HG02623 (cell line): Measurements from ENCODE around the gene OSBPL3.

Experiments used
- ATAC-seq: cut with Tn5 transposase; IDR thresholded peaks from one replicate; pipeline ENCODE4 v1.9.1; 2021; ENCODE audit warnings: moderate library complexity; ENCODE audit not compliant: unreplicated experiment

OSBPL3 gene

DNA sequence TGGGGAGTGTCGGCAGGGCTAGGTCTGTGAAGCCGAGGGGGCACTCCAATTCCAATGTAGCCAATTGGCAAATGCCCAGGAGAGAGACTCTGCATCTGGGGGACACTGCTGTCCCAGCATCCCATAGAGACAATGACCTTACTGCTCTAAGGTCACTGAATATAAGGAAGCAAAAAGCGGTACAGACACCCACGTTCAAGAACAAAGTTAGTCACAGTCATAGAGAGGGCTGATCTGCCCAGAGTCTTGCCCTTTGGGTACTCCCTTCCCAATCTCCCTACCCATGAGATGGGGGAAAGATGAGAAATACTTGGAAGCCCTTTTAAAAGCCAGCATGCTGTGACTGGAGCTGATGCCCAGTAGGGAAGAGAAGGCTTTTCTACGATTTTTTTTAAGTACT, 146.4 kb downstream of the OSBPL3 start:
- no peak for ATAC-seq

DNA sequence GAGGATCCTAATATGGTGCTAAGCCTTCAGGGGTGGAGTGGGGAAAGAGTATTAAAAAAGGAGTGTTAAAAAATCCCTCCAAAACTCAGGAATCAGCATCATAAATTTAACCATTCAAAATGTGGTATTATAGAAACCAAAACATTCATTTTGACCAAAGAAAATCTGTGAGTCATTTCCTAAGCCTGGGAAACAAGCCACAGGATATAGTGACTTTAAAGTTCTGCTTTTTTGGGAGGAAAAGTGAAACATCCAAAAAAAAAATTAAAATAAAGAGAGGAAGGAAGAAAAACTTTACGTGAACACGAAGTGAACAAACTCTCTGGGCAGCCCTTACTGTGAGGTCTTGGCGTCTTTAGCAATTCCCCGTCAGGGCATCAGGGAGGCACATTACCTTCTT, 148.7 kb downstream of the OSBPL3 start:
- ATAC-seq = no peak

DNA sequence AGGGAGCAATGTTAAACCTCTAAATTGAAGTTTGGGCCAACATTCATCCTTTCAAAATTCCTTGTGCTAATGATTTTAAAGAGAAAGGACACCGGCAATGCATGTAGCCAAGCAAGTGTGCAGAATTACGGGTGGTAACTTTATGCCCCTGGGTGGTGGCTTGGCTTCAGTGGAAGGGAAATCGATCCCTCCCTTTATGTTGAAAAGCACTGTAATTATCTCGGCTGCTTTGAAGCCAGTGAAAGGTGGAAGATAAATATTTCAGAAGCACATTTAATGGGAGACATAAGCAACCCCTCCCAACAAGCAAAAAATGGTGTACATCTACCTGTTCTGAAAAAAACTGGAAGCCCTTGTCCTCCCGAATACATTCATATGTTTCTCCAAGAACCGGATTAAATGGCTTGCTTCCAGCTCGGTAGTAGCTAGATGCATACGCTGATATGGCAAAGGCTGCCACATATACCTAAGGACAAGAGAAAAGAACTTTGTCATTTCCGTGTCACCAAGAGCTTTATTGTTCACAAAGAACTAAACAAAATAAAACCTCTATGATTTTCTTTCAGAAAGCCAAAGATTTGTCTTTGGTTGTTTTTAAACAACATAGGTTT, 149.4 kb downstream of the OSBPL3 start:
- no peak for ATAC-seq

DNA sequence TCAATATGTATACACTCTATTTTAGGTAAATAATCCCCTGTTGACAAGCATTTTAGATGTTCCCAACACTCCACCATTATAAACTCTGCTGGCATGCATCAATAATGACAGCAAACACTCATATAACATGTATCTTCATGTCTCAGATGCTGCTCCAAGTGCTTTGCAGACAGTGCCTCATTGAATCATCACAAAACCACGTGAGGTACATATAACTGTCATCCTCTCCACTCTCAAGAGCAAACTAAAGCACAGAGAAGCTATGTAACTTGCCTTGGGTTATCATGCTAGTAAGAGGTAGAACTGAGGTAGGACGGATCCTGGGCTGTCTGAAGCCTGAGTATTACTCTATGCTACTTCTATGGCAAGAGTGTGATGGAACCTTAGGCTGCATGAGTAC, 150.2 kb downstream of the OSBPL3 start:
- ATAC-seq = no peak

DNA sequence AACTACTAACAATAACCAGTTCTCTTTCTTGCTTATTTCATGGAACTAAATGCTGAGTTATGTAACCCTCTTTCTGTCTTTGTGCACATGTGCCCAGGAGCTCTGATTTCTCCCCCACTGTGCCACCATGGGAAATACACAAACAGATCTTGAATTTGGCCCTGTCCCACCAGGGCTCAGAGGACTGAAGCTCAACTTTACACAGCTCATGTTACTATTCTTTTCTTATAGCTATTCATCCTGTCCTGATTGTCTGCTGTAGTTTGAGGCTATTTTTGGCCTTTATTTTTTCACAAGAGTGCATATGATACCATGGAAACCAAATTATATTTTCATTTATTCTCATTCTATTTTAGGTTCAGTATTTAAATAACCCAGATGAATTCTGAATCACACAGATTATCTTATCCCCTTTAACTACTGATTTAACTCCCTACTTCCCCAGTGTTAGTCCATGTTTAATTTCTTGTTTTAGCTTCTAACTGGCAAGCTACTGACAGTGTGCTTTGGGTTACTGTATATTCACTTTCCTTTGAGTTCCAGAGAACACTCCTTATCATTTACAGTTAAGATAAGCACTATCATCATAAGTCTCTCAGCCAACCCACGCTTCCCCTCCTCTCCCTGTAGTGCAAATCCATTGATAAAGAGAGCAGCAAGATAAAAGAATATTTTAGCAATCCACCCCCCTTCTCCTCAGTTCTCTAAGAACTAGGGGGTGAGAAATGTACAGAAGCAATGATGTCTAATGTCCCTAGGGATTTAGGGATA, 150.9 kb downstream of the OSBPL3 start:
- ATAC-seq = no peak

DNA sequence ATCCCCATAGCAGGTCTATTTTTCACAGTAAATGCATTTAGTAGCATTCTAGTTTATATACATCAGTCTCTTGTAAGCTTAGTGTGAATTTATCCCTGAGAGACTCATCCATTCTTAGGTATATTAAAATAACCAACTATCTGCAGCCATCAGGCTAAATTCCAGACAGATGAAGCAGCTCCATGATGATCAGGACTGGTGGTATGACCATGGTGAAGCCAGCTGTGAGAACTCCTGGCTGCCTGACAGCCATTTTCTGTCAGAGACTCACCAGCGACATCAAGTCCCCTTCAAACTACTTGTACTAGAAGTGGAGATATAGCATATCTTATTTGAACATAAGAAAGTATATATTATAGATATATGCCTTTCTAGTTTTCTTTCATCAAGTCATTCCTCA, 152.4 kb downstream of the OSBPL3 start:
- ATAC-seq = no peak

DNA sequence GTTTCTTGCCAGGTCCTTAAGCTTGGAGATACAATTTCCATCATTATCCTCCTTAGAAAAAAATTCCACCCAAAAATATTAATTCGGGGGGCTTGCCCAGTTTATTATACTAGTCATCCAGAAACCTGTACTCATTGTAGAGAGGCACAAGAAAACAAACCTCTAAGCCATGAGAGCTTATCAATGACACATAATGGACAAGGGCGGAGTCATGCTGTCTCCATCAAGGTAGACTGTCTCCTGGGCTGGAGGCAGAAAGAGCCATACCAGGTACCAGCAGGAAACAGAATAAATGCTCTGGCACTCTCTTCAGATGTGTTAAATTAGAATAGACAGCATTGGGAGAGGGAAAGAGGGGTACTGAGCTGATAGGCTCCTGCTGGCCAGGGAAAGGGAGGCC, 153.0 kb downstream of the OSBPL3 start:
- ATAC-seq = no peak

DNA sequence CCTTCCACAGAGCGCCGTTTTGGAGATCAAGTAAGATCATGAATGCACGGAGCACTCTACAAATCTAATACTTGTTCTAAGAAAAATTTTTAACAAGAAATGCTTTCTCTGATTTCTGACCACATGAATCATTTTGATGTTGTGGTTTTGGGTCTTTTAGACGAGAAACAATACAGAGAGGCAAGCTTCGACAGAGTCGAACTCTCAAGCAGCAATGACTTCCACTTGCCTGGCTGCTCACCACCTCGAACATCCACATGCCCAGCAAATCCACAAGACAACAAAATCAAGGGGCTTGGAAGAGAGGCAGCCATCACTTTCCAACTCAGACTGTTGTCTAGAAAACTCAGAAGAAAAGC, 153.3 kb downstream of the OSBPL3 start:
- no peak for ATAC-seq

DNA sequence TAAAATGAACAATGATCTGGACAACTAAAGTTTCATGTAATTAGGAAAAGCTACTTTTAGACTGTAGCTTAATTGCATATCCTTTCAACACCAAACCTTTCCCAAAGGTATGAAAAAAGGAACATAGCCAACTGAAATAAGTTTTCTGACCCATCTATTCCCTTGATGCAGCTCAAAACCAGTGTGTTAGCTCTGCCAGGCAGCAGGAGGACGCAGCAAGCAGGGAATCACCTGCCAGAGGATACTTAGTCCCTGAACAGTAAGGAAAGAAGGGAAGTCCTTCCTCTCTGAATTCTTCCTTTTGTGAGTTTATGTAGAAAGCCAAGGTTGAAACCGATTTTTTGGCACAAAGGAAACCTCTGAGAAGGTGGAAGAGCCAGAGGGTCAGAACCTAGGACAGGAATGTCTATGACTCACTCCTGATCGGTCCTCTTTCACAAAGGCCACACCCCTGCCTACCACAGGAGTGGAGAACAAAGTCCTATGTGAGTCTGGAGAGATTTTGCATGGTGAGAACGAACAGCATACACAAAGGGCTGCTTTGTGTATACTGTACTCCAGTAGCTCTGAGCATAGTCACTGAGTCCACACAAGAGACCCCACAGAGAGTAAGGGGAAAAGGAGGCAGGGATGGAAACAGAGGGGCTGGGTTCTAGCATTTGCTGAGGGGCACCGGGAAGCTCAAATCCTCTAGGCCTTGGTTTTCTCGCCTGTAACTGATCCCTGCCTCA, 153.9 kb downstream of the OSBPL3 start:
- no peak for ATAC-seq

DNA sequence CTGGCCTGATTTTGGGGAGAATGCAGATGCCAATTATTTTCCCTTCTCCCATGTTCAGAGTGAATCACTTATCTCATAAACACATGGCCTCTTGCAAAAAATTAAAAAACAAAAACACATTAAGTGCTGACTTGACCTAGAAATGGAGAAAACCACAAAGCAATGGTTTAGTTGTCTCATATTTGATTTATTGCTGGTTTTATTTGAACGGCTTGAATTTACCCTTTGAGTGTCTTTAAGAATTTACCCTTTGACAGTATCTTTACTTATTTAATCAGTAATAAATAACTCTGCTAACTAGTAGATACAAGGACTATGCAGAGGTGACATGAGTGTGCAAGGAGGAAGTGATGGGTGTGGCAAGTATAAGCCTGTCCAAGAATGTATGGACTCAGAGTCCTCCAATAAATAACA, 154.6 kb downstream of the OSBPL3 start:
- no peak for ATAC-seq

DNA sequence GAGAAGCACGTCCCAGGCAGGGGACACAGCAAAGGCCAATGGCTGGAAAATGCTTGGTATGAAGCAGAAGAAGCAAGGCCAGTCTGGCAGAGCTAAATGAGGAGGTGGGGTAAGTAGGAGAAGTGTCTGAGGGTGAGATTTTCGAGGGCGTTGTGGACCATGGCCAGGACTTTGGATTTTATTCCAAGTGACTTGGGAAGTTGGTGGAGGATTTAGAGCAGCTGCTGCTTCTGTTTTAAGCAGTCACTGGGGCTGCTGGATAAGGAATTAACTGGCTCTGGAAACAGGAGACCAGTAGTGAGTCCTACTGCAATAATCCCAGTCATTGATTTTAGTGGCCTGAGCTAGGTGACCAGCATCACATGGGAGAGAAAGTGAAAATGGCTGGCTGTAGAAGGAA, 155.1 kb downstream of the OSBPL3 start:
- ATAC-seq = no peak

DNA sequence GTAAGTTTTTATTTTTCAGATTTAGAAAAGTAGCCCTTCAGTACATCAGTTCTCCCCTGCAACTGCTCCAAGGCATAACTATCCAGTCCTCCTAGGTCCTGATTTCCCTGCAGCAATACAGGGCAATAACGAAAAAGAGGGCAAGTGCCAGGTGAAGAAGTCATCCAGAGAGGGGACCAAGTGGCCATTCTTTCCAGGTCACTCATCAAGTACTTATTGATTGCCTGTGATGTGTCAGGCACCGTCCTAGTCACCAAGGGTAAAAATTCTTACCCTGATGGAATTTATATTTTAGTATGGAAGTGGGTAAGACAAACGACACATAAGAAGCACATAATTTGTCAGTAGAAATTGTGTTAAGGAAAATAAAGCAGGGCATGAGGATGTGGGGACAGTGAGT, 155.6 kb downstream of the OSBPL3 start:
- no peak for ATAC-seq

DNA sequence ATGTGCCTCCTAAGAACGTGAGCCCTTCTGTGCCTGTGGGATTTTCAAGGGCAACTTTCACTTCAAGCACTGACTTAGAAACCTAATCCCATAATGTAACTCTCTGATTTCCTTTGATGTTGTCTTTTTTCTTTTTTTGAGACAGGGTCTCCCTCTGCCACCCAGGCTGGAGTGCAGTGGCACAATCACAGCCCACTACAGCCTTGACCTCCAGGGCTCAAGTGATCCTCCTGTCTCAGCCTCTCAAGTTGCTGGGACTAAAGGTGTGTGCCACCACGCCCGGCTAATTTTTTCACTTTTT, 158.3 kb downstream of the OSBPL3 start:
- no peak for ATAC-seq

DNA sequence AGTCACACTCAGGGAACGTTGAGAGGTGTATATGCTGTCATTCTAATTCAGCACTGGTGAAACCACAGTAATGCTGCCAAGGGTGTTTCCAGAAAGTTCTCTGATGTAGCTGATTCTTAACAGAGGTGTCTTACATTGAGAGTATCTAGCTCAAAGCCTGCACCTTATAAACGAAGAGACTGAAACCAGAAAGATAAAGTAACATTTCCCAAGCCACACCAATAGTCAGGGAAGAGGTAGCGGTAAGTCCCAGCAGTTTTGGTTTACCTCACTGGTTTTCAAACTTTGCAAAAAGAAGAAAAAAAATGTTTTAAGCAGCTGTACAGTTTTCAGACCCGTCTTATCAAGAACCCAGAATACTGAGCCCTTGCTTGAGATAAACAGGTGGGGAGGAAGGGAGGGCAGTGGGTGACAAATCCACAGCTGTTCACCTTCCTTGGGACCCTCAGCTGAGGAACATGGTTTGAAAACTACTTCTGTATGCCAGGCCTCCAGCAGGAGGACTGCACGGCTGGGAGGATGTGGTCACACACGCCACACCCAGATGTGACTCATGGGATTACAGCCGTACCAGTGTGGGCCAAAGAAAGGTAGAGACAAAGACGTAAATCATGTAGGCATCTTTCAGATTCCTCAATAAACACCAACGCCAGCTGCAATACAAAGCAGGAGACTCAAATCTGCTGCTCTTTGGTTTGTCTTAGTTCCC, 158.8 kb downstream of the OSBPL3 start:
- ATAC-seq = peak; percentile 73

DNA sequence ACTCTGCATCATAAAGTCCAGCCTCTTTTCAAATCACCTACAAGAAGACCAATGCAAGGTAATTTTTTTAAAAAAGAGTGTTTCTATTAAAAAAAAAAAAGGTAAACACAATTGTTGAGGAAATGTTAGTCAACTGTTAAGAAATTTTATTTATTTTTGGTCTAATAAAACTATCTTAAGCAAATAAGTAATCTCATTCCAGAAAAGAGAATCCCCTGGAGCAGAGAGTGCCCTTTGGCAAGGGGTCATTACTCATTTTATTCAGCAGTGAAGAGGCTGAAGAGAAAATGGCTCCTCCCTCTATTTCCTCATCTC, 159.3 kb downstream of the OSBPL3 start:
- ATAC-seq = no peak

DNA sequence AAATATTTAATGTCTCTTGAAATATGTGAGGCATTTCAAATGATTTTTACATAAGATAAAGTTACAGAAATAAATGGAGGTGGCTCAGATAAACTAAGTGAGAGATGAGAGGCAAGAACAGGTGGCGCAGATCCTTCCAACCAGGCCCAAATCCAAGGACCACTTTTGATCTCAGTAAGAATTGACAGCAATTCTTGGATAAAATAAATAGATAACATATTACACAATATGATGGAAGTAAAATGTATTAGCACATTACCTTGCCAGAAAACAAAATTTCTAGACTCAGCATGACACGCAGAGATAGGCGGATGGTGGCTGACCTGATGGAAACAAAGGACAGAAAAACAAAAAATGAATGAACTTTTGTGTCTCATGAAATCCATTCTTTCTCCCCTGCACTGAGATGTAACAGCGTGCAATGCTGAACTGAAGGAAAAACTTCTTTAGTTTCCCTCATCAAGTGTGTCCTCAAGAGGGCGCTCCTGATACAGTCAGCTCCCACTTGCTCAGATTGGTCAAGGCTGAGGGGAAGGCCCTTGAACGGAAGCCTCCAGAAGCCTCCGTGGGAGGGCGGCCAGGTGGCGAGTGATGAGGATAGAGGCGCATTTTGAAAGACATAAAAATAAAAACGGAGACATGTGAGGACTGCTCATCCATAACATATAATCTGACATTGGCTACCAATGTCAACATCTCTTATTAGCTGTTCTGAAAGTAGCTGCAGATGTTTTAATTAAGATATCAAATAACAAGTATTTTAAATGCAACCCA, 159.9 kb downstream of the OSBPL3 start:
- ATAC-seq = peak; percentile 64

DNA sequence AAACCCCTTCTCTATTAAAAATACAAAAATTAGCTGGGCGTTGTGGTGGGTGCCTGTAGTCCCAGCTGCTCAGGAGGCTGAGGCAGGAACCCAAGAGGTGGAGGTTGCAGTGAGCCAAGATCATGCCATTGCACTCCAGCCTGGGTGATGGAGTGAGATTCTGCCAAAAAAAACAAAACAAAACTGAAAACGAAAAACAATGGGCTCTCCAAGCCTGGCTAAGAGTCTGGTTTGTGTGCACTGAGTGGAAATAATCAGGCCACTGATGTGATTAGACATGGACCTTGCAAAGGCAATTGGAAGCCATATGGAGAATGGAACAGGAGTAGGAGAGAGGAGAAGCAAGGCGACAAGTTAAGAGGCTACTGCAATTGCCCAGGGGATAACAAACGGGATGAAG, 162.6 kb downstream of the OSBPL3 start:
- ATAC-seq = no peak

DNA sequence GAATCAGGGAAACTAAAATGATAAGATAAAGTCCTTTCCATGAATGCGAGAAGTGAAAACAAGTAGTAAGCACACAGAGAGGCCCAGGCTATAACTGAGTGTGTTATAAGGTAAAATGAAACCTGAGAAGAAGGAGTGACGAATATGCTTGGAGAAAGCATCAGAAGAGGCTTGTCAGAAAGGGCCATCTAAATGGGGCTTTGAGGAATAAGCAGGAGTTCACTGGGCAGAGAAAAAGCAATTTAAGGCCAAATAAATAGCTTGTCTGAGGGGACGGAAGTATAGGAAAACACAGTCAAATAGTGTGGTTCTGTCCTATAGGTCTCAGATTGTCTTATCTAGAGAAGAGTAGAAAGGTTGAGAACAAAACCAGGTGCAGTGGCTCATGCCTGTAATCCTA, 163.1 kb downstream of the OSBPL3 start:
- no peak for ATAC-seq

DNA sequence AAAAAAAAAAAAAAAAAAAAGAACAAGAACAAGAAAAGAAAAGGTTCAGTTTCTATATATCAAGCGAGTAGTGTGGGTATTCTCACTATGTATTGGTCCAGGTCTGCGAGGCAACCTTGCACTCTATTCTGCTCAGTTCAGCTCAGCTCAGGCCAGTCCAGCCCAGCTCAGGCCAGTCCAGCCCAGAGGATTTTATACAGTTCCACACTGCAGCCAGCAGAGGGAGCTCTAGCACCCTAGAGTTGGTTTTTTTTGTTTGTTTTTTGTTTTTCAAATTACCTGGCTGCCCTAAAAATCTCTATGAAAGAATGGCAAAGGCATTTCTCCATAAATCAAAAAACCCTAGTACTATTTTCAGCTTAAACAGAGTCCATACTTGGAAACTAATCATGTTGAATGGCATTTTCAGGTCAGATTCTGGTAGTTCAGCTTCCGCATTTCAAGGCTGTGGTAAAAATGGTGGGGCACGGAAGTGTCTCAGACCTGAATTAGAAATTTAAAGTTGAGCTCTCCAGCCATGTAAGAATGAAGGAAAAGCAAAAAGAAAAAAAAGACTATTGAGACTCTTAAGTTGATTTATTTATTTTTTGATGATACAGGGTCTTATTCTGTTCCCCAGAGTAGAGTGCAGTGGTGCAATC, 167.6 kb downstream of the OSBPL3 start:
- no peak for ATAC-seq

DNA sequence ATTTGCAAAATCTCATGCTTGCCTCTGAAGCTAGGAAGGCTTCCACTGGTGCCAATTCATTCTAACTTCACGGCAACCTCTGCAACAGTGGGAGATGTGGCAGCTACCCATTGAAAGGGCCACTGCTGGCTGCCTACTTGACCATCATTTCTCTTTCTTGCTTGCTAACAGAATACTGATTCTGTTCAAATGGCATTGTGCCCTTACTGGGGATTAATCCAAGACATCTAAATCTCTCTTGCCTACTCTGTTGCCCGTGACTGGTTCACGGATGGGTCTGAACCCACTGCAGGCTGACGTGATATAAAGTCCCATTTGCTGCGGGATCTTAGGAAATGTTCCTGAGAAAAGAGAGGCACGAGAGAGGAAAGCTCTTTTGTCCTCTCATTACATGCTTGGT, 171.5 kb downstream of the OSBPL3 start:
- ATAC-seq = no peak

DNA sequence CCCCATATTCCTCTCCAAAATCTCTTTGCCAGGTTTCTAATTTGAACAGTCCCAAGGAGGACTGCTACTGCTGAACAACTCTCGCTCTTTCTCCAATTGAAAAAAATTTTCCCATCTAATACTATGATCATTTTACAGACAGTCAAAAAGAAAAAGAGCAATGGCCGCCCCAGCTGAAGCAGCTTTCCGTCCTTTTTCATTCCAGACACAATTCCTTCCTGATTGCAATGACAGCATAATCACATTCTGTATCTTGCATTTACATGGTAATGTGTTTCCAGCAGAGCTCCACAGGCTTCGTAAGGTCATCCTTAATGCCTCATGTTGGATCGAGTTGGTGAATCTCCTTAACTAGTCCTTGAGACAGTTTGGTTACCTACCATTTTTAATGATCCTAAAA, 177.7 kb downstream of the OSBPL3 start:
- no peak for ATAC-seq
